ENCODE results near the gene LMO4. TPM values are rescaled to one million over a fixed set of nuclear protein-coding genes. Genes with fewer than 3 reads are reported as not detected.

The LMO4 gene
- total RNA-seq, 6 experiments from 2014 or later: 33.1 to 43.4 (median 38.3) TPM

DNA sequence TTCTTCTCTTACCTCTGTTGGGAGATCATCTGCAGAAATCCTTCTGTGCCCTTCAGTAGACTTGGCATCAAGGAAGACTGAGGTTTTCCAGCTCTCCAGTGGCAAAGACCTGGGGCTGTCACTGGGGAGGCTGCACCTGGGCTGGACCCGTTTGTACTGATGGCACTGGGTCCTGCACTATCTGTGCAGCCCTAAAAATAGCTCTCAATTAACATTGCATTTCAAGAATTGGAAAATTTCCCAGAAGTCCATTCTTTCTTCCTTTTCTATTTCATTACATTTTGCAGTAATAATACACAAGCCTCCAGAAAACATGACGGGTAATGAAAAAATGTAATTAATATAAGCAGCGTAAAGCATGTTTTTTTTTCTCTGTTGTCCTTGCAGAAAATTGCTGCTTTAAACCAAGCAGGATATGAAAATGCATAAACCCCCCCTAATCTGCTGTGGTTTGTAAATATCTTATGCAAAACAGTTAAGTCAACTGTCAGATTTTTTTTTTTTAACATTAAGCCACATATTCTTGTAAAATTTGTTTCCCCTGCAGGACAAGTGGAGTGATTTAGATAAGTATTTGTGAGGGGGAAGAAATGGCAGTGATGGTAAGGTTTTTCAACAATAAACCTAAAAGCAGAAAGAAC lies 64.9 kb downstream of the LMO4 start:
- peaks cover 25% of the 10 kb centered on the region for H3K4me1 Mint-ChIP-seq (ENCODE audit: low read depth)
- no peak overlapping the region for H3K4me3 Mint-ChIP-seq
- DNase-seq: no peak
- H3K9me3 Mint-ChIP-seq: no peaks in the 10 kb centered on the region
- H3K27ac Mint-ChIP-seq: no peak overlapping the region
- H3K27me3 Mint-ChIP-seq (ENCODE audit: insufficient read depth): peaks cover 2% of the 10 kb centered on the region; the same call in 1 of the 2 replicates
- TF ChIP-seq, protein P1, sequence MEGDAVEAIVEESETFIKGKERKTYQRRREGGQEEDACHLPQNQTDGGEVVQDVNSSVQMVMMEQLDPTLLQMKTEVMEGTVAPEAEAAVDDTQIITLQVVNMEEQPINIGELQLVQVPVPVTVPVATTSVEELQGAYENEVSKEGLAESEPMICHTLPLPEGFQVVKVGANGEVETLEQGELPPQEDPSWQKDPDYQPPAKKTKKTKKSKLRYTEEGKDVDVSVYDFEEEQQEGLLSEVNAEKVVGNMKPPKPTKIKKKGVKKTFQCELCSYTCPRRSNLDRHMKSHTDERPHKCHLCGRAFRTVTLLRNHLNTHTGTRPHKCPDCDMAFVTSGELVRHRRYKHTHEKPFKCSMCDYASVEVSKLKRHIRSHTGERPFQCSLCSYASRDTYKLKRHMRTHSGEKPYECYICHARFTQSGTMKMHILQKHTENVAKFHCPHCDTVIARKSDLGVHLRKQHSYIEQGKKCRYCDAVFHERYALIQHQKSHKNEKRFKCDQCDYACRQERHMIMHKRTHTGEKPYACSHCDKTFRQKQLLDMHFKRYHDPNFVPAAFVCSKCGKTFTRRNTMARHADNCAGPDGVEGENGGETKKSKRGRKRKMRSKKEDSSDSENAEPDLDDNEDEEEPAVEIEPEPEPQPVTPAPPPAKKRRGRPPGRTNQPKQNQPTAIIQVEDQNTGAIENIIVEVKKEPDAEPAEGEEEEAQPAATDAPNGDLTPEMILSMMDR (IDR thresholded peaks at IDR 0.05): no peak
- no peaks in the 10 kb centered on the region for H3K36me3 Mint-ChIP-seq (ENCODE audit: low read depth)

DNA sequence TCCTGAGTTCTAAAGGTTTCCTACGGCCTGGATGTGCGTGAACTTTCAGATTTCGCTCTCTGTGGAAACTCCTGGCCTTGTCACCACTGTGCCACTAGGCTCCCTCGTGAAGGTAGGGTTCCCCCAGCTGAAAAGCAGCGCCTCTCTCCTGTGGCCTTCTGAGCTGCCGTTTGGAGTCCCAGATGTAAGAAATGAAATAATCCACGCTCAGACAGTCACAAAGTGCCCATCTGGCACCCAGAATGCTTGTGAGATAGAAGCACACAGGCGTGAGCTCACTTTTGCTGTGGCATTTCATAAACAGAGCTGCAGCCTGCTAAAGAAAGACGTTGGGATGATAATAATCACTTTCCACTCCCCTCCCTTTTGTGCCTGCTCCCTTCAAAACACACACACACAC lies 65.8 kb downstream of the LMO4 start:
- TF ChIP-seq, protein P1 (IDR thresholded peaks at IDR 0.05): no peak
- no peak for DNase-seq
- Mint-ChIP-seq H3K9me3 (no peaks in the 10 kb centered on the region), H3K36me3 (ENCODE audit: low read depth) (no peaks in the 10 kb centered on the region), H3K4me3 (no peak overlapping the region), H3K4me1 (ENCODE audit: low read depth) (peaks cover 34% of the 10 kb centered on the region), H3K27me3 (ENCODE audit: insufficient read depth) (peaks cover 2% of the 10 kb centered on the region; the same call in 1 of the 2 replicates), H3K27ac (no peak overlapping the region)

DNA sequence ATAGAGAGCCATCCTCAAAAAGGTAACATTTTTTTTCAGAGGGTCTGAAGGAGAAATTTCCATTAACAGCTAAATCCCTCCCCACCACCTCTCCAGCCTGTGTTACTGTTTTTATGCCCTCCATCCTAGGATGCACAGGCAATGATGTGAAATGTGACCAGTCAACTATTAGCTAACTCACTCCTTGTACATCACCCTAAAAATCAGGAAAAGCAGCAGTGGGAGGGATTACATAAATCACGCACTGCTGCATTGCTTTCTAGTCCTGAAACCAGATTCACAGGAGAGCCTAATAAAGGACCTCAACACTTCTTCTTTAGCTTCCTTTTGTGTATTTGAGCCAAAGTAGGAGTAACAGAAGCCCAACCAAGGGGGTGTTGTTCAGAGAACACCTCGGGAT lies 66.3 kb downstream of the LMO4 start:
- Mint-ChIP-seq H3K27me3 (ENCODE audit: insufficient read depth) (peaks cover 2% of the 10 kb centered on the region; the same call in 1 of the 2 replicates), H3K27ac (no peak overlapping the region)

More for the DNA sequence above, 66.3 kb downstream of the LMO4 start:
- Mint-ChIP-seq H3K9me3 (no peaks in the 10 kb centered on the region), H3K36me3 (ENCODE audit: low read depth) (no peaks in the 10 kb centered on the region), H3K4me1 (ENCODE audit: low read depth) (peaks cover 34% of the 10 kb centered on the region), H3K4me3 (no peak overlapping the region)
- no peak for DNase-seq
- TF ChIP-seq, protein P1 (IDR thresholded peaks at IDR 0.05): no peak

All from HFFc6 (cell line).